Activated CD4-positive, alpha-beta T cell treated with anti-CD3 and anti-CD28 coated beads, Interleukin-2, Interleukin-6, amounts not matched to agents 100 ng/mL and 50 ng/mL, durations not matched to agents 16 hours and 8 hours (primary cell): Measurements from ENCODE around the gene CERS5.

Source experiments
- DNase-seq: peaks from one replicate; pipeline ENCODE4 v3.0.0-alpha.2; 2020

The CERS5 gene

GRCh38 chr12:50123203-50123602, 44.0 kb downstream of the CERS5 start:
- no peak for DNase-seq

DNA sequence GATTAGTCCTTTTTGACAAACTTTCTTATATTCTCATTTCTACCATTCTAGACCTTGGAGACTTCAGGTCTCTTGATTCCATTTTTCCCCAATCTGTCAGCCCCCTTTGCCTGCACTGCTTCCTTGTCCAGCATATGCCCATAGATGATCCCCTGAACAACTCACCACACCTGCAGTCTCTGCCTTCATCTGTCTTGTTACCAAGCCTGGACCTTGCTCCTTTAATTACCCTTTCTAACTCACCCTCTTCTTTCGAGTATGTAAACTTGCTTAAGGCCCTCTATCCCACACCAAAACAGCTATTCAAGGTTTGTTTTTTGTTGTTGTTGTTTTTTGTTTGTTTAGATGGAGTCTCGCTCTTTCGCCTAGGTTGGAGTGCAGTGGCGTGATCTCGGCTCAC, 45.5 kb downstream of the CERS5 start:
- no peak for DNase-seq

DNA sequence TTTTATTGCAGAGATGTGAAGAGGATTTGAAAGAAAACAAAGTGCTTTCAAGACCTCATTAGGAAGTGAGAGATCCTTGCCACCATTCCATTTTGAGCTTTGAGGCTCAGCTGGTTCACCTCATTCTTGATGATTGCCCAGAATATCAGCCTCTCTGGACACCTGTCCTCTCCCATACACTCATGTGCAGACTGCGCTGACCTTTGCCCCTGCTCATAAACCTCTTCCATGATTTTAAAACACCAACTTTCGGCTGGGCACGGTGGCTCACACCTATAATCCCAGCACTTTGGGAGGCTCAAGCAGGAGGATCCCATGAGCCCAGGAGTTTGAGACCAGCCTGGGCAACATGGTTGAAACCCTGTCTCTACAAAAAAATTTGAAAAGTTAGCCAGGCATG, 46.2 kb downstream of the CERS5 start:
- DNase-seq = no peak

- DNase-seq = no peak
Observed at GRCh38 chr12:50120521-50120920, 46.6 kb downstream of the CERS5 start.

GRCh38 chr12:50119387-50119786, 47.8 kb downstream of the CERS5 start:
- no peak for DNase-seq

GRCh38 chr12:50117057-50117622, 50.0 kb downstream of the CERS5 start:
- DNase-seq = no peak

DNA sequence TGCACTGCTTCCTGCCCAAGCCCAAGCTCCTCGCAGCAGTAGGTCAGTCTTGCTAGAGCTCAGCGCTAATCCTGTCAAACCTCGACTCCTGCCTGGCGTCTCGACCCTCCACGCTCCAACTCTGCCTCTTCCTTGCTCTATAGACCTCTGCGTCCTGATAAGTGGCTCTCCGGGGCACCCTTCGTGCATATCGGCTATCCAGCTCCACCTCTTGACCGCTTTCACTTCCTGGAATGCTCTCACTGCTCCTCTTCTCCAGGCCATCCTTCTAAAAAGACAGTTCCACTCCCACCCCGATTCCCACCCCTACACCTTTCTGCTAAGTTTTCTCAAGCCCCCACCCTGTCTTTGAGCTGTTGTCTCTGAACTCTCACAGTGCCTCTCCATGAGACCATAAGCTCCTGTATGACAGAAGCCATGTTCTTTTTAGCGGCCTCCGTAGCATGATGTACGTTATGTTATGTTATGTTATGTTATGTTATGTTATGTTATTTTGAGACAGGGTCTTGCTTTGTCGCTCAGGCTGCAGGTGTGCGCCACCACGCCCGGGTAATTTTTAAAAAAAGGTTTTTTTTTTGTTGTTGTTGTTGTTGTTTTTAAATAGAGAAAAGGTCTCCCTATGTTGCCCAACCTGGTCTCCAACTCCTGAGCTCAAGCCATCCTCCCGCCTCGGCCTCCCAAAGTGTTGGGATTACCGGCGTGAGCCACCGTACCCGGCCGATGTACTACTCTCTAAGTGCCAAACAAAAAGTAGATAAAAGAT, 54.5 kb downstream of the CERS5 start:
- DNase-seq = no peak

GRCh38 chr12:50111693-50112455, 55.3 kb downstream of the CERS5 start, which contains the start of gene COX14:
COX14 (plus strand) TSS chr12:50112236; CDS start chr12:50120044, 7,808 bp downstream.
- peak; percentile 99 for DNase-seq

GRCh38 chr12:50111395-50111692, 55.8 kb downstream of the CERS5 start:
- DNase-seq = no peak

DNA sequence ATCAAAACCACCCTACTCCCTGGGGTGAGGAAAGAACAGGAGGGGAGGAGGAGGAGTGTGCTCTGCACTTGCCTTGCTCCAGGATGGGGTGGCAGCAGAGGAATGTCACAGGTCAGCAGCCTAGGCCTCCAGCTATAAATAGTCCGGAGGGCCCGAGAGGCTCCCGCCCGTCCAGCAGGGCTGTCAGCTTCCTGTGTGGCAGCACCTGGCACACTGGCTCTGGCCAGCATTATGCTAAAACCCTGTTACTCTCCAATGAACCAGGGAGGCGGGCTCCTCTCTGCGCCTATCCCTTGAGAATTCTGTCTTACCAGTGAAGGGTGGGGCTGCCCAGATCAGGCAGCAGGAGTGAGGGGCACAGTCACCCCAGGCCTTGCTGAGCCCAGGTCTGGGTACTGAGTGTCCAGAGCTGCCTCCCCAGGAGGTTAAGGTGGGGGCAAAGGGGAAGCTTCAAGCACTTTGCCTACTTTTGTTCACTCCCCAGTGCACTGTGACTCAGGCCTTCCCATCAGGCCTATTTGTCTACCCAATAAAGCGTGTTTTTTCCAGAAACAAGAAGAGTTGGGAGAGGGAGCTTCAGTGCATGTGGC, 56.3 kb downstream of the CERS5 start:
- no peak for DNase-seq

DNA sequence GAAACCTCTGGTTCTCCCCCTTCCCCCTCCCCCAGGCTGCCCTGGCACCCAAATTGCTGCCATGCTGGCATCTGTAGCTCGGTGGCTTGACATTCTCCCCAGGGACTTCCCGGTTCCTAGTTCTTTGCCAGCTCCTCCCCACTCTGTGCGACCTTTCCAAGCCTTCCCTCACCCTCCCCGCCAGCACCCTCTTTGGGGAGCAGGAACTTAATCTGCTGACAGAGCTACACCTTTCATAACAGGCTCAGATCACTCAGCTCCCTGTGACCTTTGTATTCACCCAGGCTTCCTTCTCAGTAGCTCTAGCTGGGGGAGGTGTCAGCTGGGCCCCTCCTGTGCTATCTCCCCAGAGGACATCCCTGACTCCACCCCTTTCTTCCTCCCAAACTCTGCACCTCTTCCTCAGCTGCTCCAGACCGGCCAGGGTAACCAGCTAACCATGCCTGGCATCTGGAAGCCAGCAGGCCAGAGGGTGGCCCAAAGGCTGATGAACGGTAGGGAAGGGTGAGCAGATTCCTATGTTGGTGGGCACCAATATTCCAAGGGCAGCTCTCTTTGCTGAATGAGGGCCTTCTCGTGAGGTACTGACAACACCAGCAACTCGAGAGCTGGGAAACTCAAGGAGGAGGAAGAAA, 56.9 kb downstream of the CERS5 start:
- DNase-seq = no peak

GRCh38 chr12:50109319-50109718, 57.9 kb downstream of the CERS5 start:
- no peak for DNase-seq

DNA sequence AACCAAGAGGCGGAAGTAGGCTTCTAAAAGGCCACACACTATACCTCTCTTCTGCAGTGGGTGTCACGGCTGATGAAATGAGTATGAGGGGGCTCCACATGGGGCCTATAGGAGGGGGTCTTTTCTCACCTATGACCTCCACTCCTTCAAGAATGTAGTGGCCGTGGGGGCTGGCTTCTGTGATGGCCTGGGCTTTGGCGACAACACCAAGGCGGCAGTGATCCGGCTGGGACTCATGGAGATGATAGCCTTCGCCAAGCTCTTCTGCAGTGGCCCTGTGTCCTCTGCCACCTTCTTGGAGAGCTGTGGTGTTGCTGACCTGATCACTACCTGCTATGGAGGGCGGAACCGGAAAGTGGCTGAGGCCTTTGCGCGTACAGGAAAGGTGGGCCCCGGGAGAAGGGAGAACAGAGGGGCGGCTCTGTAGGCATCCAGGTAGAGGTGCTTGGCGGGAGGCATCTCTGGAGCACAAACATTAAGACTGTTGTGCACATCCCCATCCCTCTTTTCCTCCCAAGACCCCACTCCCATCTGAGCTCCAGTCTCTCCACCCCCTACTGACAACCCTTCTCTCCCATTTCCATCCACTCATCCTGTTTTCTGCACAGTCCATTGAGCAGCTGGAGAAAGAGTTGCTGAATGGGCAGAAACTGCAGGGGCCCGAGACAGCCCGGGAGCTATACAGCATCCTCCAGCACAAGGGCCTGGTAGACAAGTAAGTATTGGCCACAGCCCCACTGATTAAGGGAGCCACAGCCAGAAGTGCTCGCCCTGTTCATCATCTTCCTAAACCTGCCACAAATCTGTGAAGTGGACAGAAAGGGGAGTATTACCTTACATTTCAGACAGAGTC, 59.5 kb downstream of the CERS5 start:
- DNase-seq = no peak

DNA sequence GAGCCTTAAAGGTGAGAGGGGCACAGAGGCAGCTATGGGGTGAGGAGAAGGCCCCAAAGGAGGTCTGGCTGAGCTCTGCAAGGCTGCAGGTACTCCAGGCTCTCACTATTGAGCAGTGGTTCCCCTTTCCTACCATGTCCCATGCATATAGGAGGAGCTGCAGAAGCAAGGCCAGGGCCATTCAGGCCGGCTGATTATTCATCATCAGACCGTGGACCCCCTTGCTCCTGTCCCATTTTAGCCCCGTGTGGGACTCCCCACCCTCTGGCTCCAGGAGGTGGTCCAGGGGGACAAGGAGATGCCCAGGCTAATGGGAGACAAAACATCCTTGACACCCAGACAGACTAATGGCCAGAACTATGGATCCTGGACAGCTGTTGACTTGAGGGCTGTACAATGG, 60.3 kb downstream of the CERS5 start:
- no peak for DNase-seq

GRCh38 chr12:50105913-50106450, 61.2 kb downstream of the CERS5 start:
- DNase-seq = no peak

GRCh38 chr12:50104417-50105366, 62.5 kb downstream of the CERS5 start:
- DNase-seq = no peak

DNA sequence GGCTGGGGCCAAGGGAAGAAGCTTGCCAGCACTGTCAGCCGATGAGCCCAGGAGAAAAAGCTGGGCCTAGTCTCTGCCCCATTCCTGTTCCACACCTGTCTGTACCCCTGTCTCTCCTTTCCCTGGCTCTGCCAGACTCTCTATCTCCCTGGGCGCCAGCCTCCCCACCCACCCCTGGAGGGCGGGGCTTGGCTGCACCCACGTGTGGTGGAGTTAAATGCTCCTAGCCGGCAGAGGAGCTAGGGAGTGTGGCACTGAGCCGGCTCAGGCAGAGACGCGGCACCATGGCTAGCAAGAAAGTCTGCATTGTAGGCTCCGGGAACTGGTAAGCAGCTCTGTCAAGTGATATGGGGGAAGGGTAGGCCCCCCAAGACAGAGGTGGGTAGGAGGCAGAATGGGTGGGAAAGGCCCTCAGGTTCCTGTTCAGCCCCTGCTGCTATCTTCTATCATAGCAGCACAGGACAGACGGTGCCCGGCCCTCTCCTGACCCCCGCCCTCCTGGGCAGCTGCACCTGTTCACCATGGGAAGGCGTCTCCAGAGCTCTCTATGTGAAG, 63.3 kb downstream of the CERS5 start, which contains the start of gene GPD1:
Gene GPD1, plus strand, starts transcription at position 242 of the 555 bp plus-strand sequence. Its CDS starts 43 bp downstream, at position 285.
- no peak for DNase-seq

DNA sequence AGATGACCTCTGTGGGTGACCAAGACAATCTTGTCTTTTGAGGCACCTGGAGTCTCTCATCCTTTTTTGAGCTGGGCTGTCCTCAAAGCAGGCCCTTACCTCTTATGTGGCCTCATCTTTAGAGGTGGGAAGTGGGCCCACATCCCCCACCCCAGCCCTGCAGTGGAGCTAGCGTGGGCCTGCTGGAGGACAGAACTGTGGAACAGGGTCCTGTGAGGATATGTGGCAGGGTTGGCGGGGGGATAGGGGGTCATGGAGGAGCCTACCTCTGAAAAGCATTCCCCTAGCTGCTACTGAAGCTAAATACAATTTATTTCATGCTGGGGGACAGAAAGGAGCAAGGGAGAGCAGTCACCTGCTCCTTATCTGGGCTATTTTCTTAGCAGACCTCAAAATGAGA, 63.8 kb downstream of the CERS5 start:
- DNase-seq = no peak

GRCh38 chr12:50102646-50103309, 64.4 kb downstream of the CERS5 start:
- DNase-seq = no peak

GRCh38 chr12:50102131-50102531, 65.0 kb downstream of the CERS5 start:
- no peak for DNase-seq
